HepG2 (cell line): ENCODE data around the gene TRIM10. TPM values are rescaled to one million over a fixed set of nuclear protein-coding genes. Genes with fewer than 3 reads are reported as not detected.

Experiments used
- DDIT3 ChIP-seq: sonication (generic); formaldehyde crosslinking; IDR thresholded peaks from 2 replicates; pipeline ENCODE4 v1.4.0; 2020; ENCODE audit warnings: mild to moderate bottlenecking, missing genetic modification reagents
- EP300 ChIP-seq, 3 experiments: sonication (generic) in 1 of 3; formaldehyde crosslinking in 1 of 3; IDR thresholded peaks; 2 replicates each; pipeline versions ENCODE4 v1.5.1 to v1.6.1; 2011 to 2020; ENCODE audit warnings: low read depth in 2 of 3, low read length in 2 of 3, borderline replicate concordance in 1 of 3, improper control_type of control experiment in 1 of 3, mild to moderate bottlenecking in 1 of 3, missing genetic modification reagents in 1 of 3, moderate library complexity in 1 of 3
- HNF4G ChIP-seq, 2 experiments: sonication (generic) in 1 of 2; formaldehyde crosslinking in 1 of 2; IDR thresholded peaks; 2 replicates each; pipeline versions ENCODE4 v1.4.0 to v1.6.1; 2011 to 2020; ENCODE audit warnings: borderline replicate concordance in 2 of 2, low read depth in 2 of 2, mild to moderate bottlenecking in 2 of 2, low read length in 1 of 2, missing genetic modification reagents in 1 of 2, moderate library complexity in 1 of 2
- KLF9 ChIP-seq: IDR thresholded peaks from 2 replicates; pipeline ENCODE4 v1.6.1; 2016; ENCODE audit warnings: low read depth
- MIER3 ChIP-seq: IDR thresholded peaks from 2 replicates; pipeline ENCODE4 v1.6.1; 2016; ENCODE audit warnings: missing compliant biosample characterization, borderline replicate concordance
- NFKBIZ ChIP-seq: IDR thresholded peaks from 2 replicates; pipeline ENCODE4 v1.6.1; 2018; ENCODE audit warnings: missing genetic modification reagents, missing compliant biosample characterization
- PCBP1 ChIP-seq: fragments of 200-400 bp; formaldehyde crosslinking; IDR thresholded peaks from 2 replicates; pipeline ENCODE4 v1.6.1; 2017; ENCODE audit warnings: mild to moderate bottlenecking, low read depth, low read length, borderline replicate concordance
- PREB ChIP-seq: sonication (generic); formaldehyde crosslinking; IDR thresholded peaks from 2 replicates; pipeline ENCODE4 v1.4.0; 2020; ENCODE audit warnings: missing genetic modification reagents
- RBM39 ChIP-seq: fragments of 200-400 bp; formaldehyde crosslinking; IDR thresholded peaks from one replicate; pipeline ENCODE4 v1.6.1; 2018; ENCODE audit warnings: antibody characterized with exemption, mild to moderate bottlenecking, low read depth, low read length; ENCODE audit not compliant: poor library complexity, severe bottlenecking
- SIX4 ChIP-seq: sonication (generic); formaldehyde crosslinking; IDR thresholded peaks from 2 replicates; pipeline ENCODE4 v1.4.0; 2020; ENCODE audit warnings: missing genetic modification reagents
- SOX5 ChIP-seq: IDR thresholded peaks from 2 replicates; pipeline ENCODE4 v1.6.1; 2016; ENCODE audit warnings: borderline replicate concordance
- ZBED4 ChIP-seq: sonication (generic); formaldehyde crosslinking; IDR thresholded peaks from 2 replicates; pipeline ENCODE4 v1.4.0; 2020; ENCODE audit warnings: missing genetic modification reagents, borderline replicate concordance
- ZBTB44 ChIP-seq: sonication (generic); formaldehyde crosslinking; IDR thresholded peaks from 2 replicates; pipeline ENCODE4 v1.4.0; 2020; ENCODE audit warnings: missing genetic modification reagents
- ZEB1 ChIP-seq: IDR thresholded peaks from 2 replicates; pipeline ENCODE4 v1.6.1; 2012; ENCODE audit warnings: mild to moderate bottlenecking, low read depth, inconsistent platforms; ENCODE audit not compliant: insufficient replicate concordance
- ZNF335 ChIP-seq: sonication (generic); formaldehyde crosslinking; IDR thresholded peaks from 2 replicates; pipeline ENCODE4 v1.4.0; 2020; ENCODE audit warnings: missing genetic modification reagents
- ZNF652 ChIP-seq: IDR thresholded peaks from 2 replicates; pipeline ENCODE4 v1.6.1; 2016; ENCODE audit warnings: low read depth, borderline replicate concordance
- ZNF773 ChIP-seq: sonication (generic); formaldehyde crosslinking; IDR thresholded peaks from 2 replicates; pipeline ENCODE4 v1.4.0; 2020; ENCODE audit warnings: missing genetic modification reagents, borderline replicate concordance
- ZNF777 ChIP-seq: sonication (generic); formaldehyde crosslinking; IDR thresholded peaks from 2 replicates; pipeline ENCODE4 v1.4.0; 2020; ENCODE audit warnings: missing genetic modification reagents
- ZNF781 ChIP-seq: sonication (generic); formaldehyde crosslinking; IDR thresholded peaks from 2 replicates; pipeline ENCODE4 v1.5.1; 2020; ENCODE audit warnings: borderline replicate concordance, mild to moderate bottlenecking, missing genetic modification reagents; ENCODE audit errors: not compliant biosample characterization
- polyA plus RNA-seq, 8 experiments: library from polyadenylated mRNA; depleted of rRNA in 3 of 8; stranded (reverse) in 7 of 8; unstranded in 1 of 8; fragments of >200 nt; fragmentation: Illumina TruSeq in 4 of 8; extraction: Trizol in 4 of 8; gene quantifications; 2 replicates each; pipeline versions ENCODE4 v1.2.1 to v1.2.3, GENCODE V29; 2011 to 2016; ENCODE audit warnings: low read depth in 4 of 8, missing spikeins in 1 of 8, mixed read lengths in 1 of 8; ENCODE audit not compliant: insufficient read depth in 1 of 8
- total RNA-seq, 5 experiments: library from RNA; depleted of rRNA; stranded (reverse); fragments of >200 nt; fragmentation: Illumina TruSeq; extraction: Trizol; gene quantifications; 2 replicates each; pipeline ENCODE4 v1.2.3, GENCODE V29; 2016; ENCODE audit warnings: low read depth in 1 of 5

TRIM10 gene
- total and polyA plus RNA-seq, 2 of the 13 experiments (the other 11 are each of a cell fraction or from before 2014, with no cell fraction given) = 4.1 to 6.8 TPM

GRCh38 chr6:30130887-30131862 is 29.8 kb downstream of the TRIM10 start (continued):
- TF ChIP-seq KLF9 = peak; percentile 47; the same call in 1 of the 2 replicates
- 0 out of 2 replicates have a peak, but pooled peaks have one; percentile 30 for TF ChIP-seq ZNF652
- no peak for TF ChIP-seq HNF4G (IDR thresholded peaks at IDR 0.05; ENCODE audit: borderline replicate concordance, low read depth, low read length)
- peak; percentile 58; the same call in 1 of the 2 replicates for TF ChIP-seq HNF4G (CRISPR knock-in tag; IDR thresholded peaks at IDR 0.05; ENCODE audit: borderline replicate concordance, low read depth)
- TF ChIP-seq ZNF781 = peak; percentile 52
- TF ChIP-seq SOX5 (CRISPR knock-in tag) = peak; percentile 55; the same call in 1 of the 2 replicates
- no peak; the same call in 1 of the 2 replicates for TF ChIP-seq ZBTB44
- TF ChIP-seq PREB (CRISPR knock-in tag) = no peak
- TF ChIP-seq RBM39 = no peak
- TF ChIP-seq SIX4 (CRISPR knock-in tag) = no peak
- no peak for TF ChIP-seq EP300 (IDR thresholded peaks at IDR 0.05; ENCODE audit: low read depth in 2 of 2, low read length in 2 of 2)
- peak; percentile 52 for TF ChIP-seq EP300 (CRISPR knock-in tag; IDR thresholded peaks at IDR 0.05; ENCODE audit: borderline replicate concordance)
- no peak for TF ChIP-seq PCBP1
- TF ChIP-seq ZBED4 (CRISPR knock-in tag) = no peak
- 0 out of 2 replicates have a peak, but pooled peaks have one; percentile 57 for TF ChIP-seq NFKBIZ (CRISPR knock-in tag)
- TF ChIP-seq ZNF773 (CRISPR knock-in tag) = no peak
- no peak; the same call in 1 of the 2 replicates for TF ChIP-seq ZNF777
- no peak for TF ChIP-seq ZEB1
- TF ChIP-seq ZNF335 (CRISPR knock-in tag) = peak; percentile 83; the same call in 1 of the 2 replicates
- no peak for TF ChIP-seq DDIT3 (CRISPR knock-in tag)
- TF ChIP-seq MIER3 (CRISPR knock-in tag) = peak; percentile 85; the same call in 1 of the 2 replicates
